Uterus (tissue), 2 donors: ENCODE results near the gene ETV1.

Experiments
- POLR2A ChIP-seq, 2 donors: fragments of 450-650 bp; IDR thresholded peaks; one replicate each; pipeline ENCODE4 v1.6.1; 2016; ENCODE audit warnings: antibody characterized with exemption in 2 of 2, mild to moderate bottlenecking in 1 of 2, moderate library complexity in 1 of 2
- TF ChIP-seq, protein P1 (sequence below), 4 experiments: fragments of 200-600 bp in 2 of 4; fragments of 450-650 bp in 2 of 4; sonication (generic) in 2 of 4; IDR thresholded peaks; one replicate each; pipeline ENCODE4 v1.5.1; 2016 to 2019; ENCODE audit warnings: antibody characterized with exemption in 4 of 4, mild to moderate bottlenecking in 2 of 4, moderate library complexity in 1 of 4

DNA sequence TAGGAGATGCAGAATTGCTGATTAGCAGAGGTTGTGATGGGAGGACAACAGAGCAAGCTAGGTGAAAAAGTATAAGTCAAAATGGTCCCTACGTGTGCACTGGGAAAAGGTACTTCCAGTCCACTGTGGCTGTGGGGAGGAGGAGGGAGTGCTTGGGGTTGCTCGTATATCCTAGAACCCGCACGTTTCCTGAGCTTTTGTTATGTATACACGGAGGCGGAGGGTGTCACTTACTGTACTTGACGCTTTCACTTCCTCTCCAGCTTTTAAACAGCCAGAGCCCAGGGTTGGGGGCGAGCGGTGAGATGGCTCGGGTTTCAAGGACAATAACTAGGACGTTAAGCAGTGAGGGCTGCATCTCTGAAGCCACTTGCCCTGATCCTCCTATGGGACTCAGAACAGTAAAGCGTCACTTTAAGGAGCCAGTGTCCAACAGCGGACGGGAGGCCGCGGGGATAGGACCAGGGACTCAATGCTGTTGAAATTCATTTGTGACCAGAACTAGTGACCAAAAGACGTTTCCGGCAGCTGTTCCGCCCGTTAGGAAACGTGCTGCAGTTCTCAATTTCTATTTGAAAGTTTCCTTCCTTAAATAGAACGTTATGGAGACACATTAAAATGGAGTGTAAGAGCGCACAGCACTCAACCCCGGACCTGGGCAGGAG lies 985 bp upstream of the ETV1 start:
- TF ChIP-seq, protein P1, sequence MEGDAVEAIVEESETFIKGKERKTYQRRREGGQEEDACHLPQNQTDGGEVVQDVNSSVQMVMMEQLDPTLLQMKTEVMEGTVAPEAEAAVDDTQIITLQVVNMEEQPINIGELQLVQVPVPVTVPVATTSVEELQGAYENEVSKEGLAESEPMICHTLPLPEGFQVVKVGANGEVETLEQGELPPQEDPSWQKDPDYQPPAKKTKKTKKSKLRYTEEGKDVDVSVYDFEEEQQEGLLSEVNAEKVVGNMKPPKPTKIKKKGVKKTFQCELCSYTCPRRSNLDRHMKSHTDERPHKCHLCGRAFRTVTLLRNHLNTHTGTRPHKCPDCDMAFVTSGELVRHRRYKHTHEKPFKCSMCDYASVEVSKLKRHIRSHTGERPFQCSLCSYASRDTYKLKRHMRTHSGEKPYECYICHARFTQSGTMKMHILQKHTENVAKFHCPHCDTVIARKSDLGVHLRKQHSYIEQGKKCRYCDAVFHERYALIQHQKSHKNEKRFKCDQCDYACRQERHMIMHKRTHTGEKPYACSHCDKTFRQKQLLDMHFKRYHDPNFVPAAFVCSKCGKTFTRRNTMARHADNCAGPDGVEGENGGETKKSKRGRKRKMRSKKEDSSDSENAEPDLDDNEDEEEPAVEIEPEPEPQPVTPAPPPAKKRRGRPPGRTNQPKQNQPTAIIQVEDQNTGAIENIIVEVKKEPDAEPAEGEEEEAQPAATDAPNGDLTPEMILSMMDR (IDR thresholded peaks at IDR 0.05) = no peak
- TF ChIP-seq POLR2A (IDR thresholded peaks at IDR 0.05) = no peak
